HepG2 (cell line): Measurements from ENCODE around the gene IFNA14. TPM values are rescaled to one million over a fixed set of nuclear protein-coding genes. Genes with fewer than 3 reads are reported as not detected.
"Not testable (repeated sequence)": the region's sequence is repeated elsewhere in the genome, so short reads cannot be mapped to it uniquely, and the experiment has no call there.

Experiments
- ATAC-seq: fragments of 200-7000 bp; cut with Tn5 transposase; 3 replicates; pipeline ENCODE4 v1.9.1; 2020; ENCODE audit warnings: mild to moderate bottlenecking, moderate library complexity
- BruUV-seq: library from RNA; stranded (reverse); fragments of 400-500 nt; replicated peaks from 2 replicates; lab custom pipeline; 2021; lab: Mats Ljungman, UMichigan
- CTCF ChIA-PET: fragments of 300-600 bp; formaldehyde crosslinking; extraction: SDS; loops from one replicate; lab custom pipeline; 2021; ENCODE audit warnings: low total read pairs, inconsistent platforms, low intra/inter-chr PET ratio; lab: Yijun Ruan, JAX
- POLR2A ChIA-PET: fragments of 350-600 bp; sonication (Branson Sonifier 250); formaldehyde crosslinking; loops from one replicate; lab custom pipeline; 2020; ENCODE audit warnings: antibody characterized with exemption, inconsistent platforms; lab: Yijun Ruan, JAX
- DNase-seq: peaks from one replicate; pipeline ENCODE4 v3.0.0-alpha.2; 2015; ENCODE audit warnings: low spot score
- FAIRE-seq: peaks from 3 replicates; lab custom pipeline; 2011; peaks lifted over from hg19 to GRCh38; lab: Jason Lieb, UNC
- H2AFZ ChIP-seq: one replicate; pipeline ENCODE4 v1.6.1; 2011; ENCODE audit warnings: low read length, inconsistent platforms
- H3K27ac ChIP-seq: fragments of 300-600 bp; 3 replicates; pipeline ENCODE4 v1.8.0; 2011; ENCODE audit warnings: mixed run types, mild to moderate bottlenecking, mixed read lengths, low read length, inconsistent platforms; ENCODE audit not compliant: insufficient read depth; ENCODE audit errors: extremely low read length
- H3K27me3 ChIP-seq, 2 experiments: fragments of 200-600 bp in 1 of 2; 2 replicates in 1 of 2; 3 replicates in 1 of 2; pipeline versions ENCODE4 v1.6.0 to v1.8.0; 2011; ENCODE audit warnings: low read length in 2 of 2, mild to moderate bottlenecking in 2 of 2, moderate library complexity in 2 of 2, inconsistent platforms in 1 of 2; ENCODE audit not compliant: insufficient read depth in 2 of 2, control insufficient read depth in 1 of 2
- H3K36me3 ChIP-seq, 2 experiments: fragments of 200-600 bp in 1 of 2; replicated peaks in 1 of 2; 2 replicates in 1 of 2; 3 replicates in 1 of 2; pipeline versions ENCODE4 v1.5.1 to v1.8.0; 2011; ENCODE audit warnings: low read length in 2 of 2, inconsistent platforms in 1 of 2; ENCODE audit not compliant: insufficient read depth in 2 of 2, control insufficient read depth in 1 of 2
- H3K4me1 ChIP-seq: 2 replicates; pipeline ENCODE4 v1.5.1; 2012; ENCODE audit warnings: low read length, inconsistent platforms; ENCODE audit not compliant: insufficient read depth
- H3K4me2 ChIP-seq: 2 replicates; pipeline ENCODE4 v1.6.0; 2011; ENCODE audit warnings: low read depth, low read length, inconsistent platforms
- H3K4me3 ChIP-seq, 3 experiments: fragments of 200-600 bp in 1 of 3; sonication (generic), shearing (Covaris generic) in 1 of 3; replicated peaks in 1 of 3; 2 replicates each; pipeline ENCODE4 v1.5.1; 2011 to 2016; ENCODE audit warnings: low read length in 3 of 3, inconsistent platforms in 2 of 3, low read depth in 2 of 3, mild to moderate bottlenecking in 2 of 3, control low read depth in 1 of 3, mixed read lengths in 1 of 3; ENCODE audit not compliant: insufficient read depth in 1 of 3
- H3K79me2 ChIP-seq: one replicate; pipeline ENCODE4 v1.6.1; 2011; ENCODE audit warnings: low read length, inconsistent platforms; ENCODE audit not compliant: insufficient read depth
- H3K9ac ChIP-seq: 2 replicates; pipeline ENCODE4 v1.6.0; 2011; ENCODE audit warnings: mild to moderate bottlenecking, low read depth, low read length, inconsistent platforms; ENCODE audit not compliant: insufficient read depth
- H3K9me3 ChIP-seq: 2 replicates; pipeline ENCODE4 v1.5.1; 2012; ENCODE audit warnings: mild to moderate bottlenecking, low read length
- H4K20me1 ChIP-seq: 2 replicates; pipeline ENCODE4 v1.6.0; 2011; ENCODE audit warnings: inconsistent platforms, mild to moderate bottlenecking, low read length, moderate library complexity; ENCODE audit not compliant: insufficient read depth
- CTCF ChIP-seq: sonication (generic); formaldehyde crosslinking; IDR thresholded peaks from 2 replicates; pipeline ENCODE4 v1.5.0; 2020; ENCODE audit warnings: mild to moderate bottlenecking, missing genetic modification reagents, moderate library complexity
- STAG1 ChIP-seq: sonication (generic); formaldehyde crosslinking; IDR thresholded peaks from 2 replicates; pipeline ENCODE4 v1.4.0; 2020; ENCODE audit warnings: missing genetic modification reagents
- WGBS: methylation state at CpG from one replicate; pipeline ENCODE4 v1.1.6; 2017; ENCODE audit warnings: low lambda C conversion rate; 5-methylcytosine and 5-hydroxymethylcytosine counted together
- in situ Hi-C: cut with HindIII; loops from 2 replicates; pipeline ENCODE4 v1.10.0; 2017; ENCODE audit warnings: low pct_unique_long_range_greater_than_20kb; ENCODE audit not compliant: extremely low pct_ligation_motif_present
- intact Hi-C: fragments of 100-400 bp; cut with micrococcal nuclease; formaldehyde crosslinking; loops from one replicate; pipeline ENCODE4 v1.10.0; 2022; ENCODE audit not compliant: unreplicated experiment
- polyA plus RNA-seq, 8 experiments: library from polyadenylated mRNA; depleted of rRNA in 3 of 8; stranded (reverse) in 7 of 8; unstranded in 1 of 8; fragments of >200 nt; fragmentation: Illumina TruSeq in 4 of 8; extraction: Trizol in 4 of 8; gene quantifications; 2 replicates each; pipeline versions ENCODE4 v1.2.1 to v1.2.3, GENCODE V29; 2011 to 2016; ENCODE audit warnings: low read depth in 4 of 8, missing spikeins in 1 of 8, mixed read lengths in 1 of 8; ENCODE audit not compliant: insufficient read depth in 1 of 8
- total RNA-seq, 5 experiments: library from RNA; depleted of rRNA; stranded (reverse); fragments of >200 nt; fragmentation: Illumina TruSeq; extraction: Trizol; gene quantifications; 2 replicates each; pipeline ENCODE4 v1.2.3, GENCODE V29; 2016; ENCODE audit warnings: low read depth in 1 of 5

Gene IFNA14
- total and polyA plus RNA-seq, 2 of the 13 experiments (the other 11 are each of a cell fraction or from before 2014, with no cell fraction given): not detected

GRCh38 chr9:21235468-21236359 is 4.1 kb downstream of the IFNA14 start:
- peak; percentile 21 for DNase-seq

More at GRCh38 chr9:21235468-21236359, 4.1 kb downstream of the IFNA14 start:
- H3K27me3 ChIP-seq, in situ Hi-C loops, H2AFZ ChIP-seq, POLR2A ChIA-PET, H3K27ac ChIP-seq, H3K4me3 ChIP-seq, H3K4me1 ChIP-seq, H3K9ac ChIP-seq, H4K20me1 ChIP-seq, BruUV-seq, H3K36me3 ChIP-seq, H3K4me2 ChIP-seq, H3K79me2 ChIP-seq, H3K9me3 ChIP-seq: not testable (repeated sequence)
- peak; percentile 68 for FAIRE-seq
- intact Hi-C loops: loop anchor here (1.0 to 5.0 kb wide), 3 partner anchors 162 to 554 kb away; no protein-coding TSS in a partner anchor
- peak; percentile 85 for ATAC-seq
- TF ChIP-seq CTCF (CRISPR knock-in tag) (peak; percentile 65), STAG1 (CRISPR knock-in tag) (peak; percentile 52)
- CTCF ChIA-PET: interaction anchor here (2.0 kb wide), 1 partner anchor 554 kb away, joined by 11 read pairs; no protein-coding TSS in a partner anchor
- under 1% methylated on average over 8 of the region's 8 CpGs for WGBS
